GM12873 (cell line): ENCODE measurements around the gene DAPK2.

Source experiments
- CTCF ChIP-seq: IDR thresholded peaks from 2 replicates; pipeline ENCODE4 v1.5.1; 2012; ENCODE audit warnings: low read depth, mild to moderate bottlenecking, moderate library complexity, low read length, control low read depth; ENCODE audit not compliant: insufficient read depth; ENCODE audit errors: missing control alignments

DAPK2 gene

GRCh38 chr15:63992300-63992699 lies 54.0 kb downstream of the DAPK2 start:
- no peak for TF ChIP-seq CTCF

GRCh38 chr15:63991706-63992105 lies 54.6 kb downstream of the DAPK2 start:
- TF ChIP-seq CTCF = no peak

GRCh38 chr15:63990454-63990853 lies 55.8 kb downstream of the DAPK2 start:
- TF ChIP-seq CTCF = no peak

- no peak for TF ChIP-seq CTCF
These were observed 58.4 kb downstream of the DAPK2 start for GRCh38 chr15:63987796-63988378.

GRCh38 chr15:63986751-63987341 lies 59.4 kb downstream of the DAPK2 start:
- TF ChIP-seq CTCF = no peak

GRCh38 chr15:63986185-63986680 lies 60.1 kb downstream of the DAPK2 start:
- TF ChIP-seq CTCF = no peak

GRCh38 chr15:63985221-63986184 lies 60.8 kb downstream of the DAPK2 start:
- TF ChIP-seq CTCF = no peak
